SK-N-MC (cell line): ENCODE data around the gene LSR.

Experiments
- DNase-seq: peaks from one replicate; pipeline ENCODE4 v3.0.0-alpha.2; 2011; ENCODE audit warnings: low read depth, low spot score
- H3K27ac ChIP-seq: fragments of 200-600 bp; sonication (generic); 2 replicates; pipeline ENCODE4 v1.5.1; 2016; ENCODE audit warnings: mixed run types
- H3K36me3 ChIP-seq: fragments of 200-600 bp; sonication (generic); 2 replicates; pipeline ENCODE4 v1.6.1; 2017; ENCODE audit warnings: antibody characterized with exemption, low read length, mixed read lengths; ENCODE audit not compliant: insufficient read depth
- H3K4me3 ChIP-seq: fragments of 200-600 bp; sonication (generic); 2 replicates; pipeline ENCODE4 v1.5.1; 2016
- H3K9ac ChIP-seq: fragments of 200-600 bp; sonication (generic); 2 replicates; pipeline ENCODE4 v1.8.0; 2017; ENCODE audit warnings: mixed run types, mixed read lengths; ENCODE audit not compliant: insufficient read length
- H3K9me3 ChIP-seq: fragments of 200-600 bp; sonication (generic); 2 replicates; pipeline ENCODE4 v1.6.1; 2017; ENCODE audit warnings: low read depth, mild to moderate bottlenecking, antibody characterized with exemption, low read length, moderate library complexity, mixed read lengths
- EZH2 ChIP-seq: fragments of 200-600 bp; sonication (generic); IDR thresholded peaks from one replicate; pipeline ENCODE4 v1.6.1; 2017; ENCODE audit warnings: antibody characterized with exemption
- FOXP2 ChIP-seq: optimal IDR thresholded peaks from 2 replicates; pipeline ENCODE3; 2011; ENCODE audit warnings: mild to moderate bottlenecking, moderate library complexity; ENCODE audit not compliant: insufficient read depth; ENCODE audit errors: extremely low read length, control extremely low read depth
- POLR2AphosphoS5 ChIP-seq: IDR thresholded peaks from 2 replicates; pipeline ENCODE4 v1.6.1; 2012; ENCODE audit warnings: mild to moderate bottlenecking, low read depth, low read length, borderline replicate concordance

LSR gene

DNA sequence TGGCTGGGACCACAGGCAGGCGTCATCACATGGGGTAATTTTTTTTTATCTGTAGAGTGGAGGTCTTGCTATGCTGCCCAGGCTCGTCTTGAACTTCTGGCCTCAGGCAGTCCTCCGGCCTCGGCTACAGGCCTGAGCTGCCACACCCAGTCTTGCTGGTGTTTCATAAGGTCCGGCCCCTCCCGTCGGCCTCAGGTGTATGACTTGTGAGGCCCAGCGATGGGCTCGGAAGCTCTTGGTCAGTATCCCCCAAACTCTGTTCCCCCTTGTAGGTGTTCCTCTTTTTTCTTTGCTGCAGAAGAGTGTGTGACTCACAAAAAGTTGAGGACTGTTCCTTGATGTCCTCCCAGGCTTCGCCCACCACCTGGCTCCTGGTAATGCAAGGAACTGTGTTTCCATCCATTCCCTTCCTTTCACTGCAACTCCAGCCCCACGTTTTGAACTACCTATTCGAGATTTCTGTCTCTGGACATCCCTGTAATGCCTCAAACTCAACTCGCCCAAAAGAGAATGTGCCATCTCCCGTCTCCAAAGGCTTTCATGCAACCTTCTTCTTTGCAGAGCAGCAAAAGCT lies 25.0 kb downstream of the LSR start:
- Histone ChIP-seq H3K36me3 (peaks cover 30% of the 10 kb centered on the region; the same call in 1 of the 2 replicates), H3K4me3 (no peak overlapping the region), H3K27ac (no peak overlapping the region), H3K9me3 (no peaks in the 10 kb centered on the region), H3K9ac (no peak overlapping the region)
- DNase-seq = no peak
- TF ChIP-seq FOXP2 = no peak

DNA sequence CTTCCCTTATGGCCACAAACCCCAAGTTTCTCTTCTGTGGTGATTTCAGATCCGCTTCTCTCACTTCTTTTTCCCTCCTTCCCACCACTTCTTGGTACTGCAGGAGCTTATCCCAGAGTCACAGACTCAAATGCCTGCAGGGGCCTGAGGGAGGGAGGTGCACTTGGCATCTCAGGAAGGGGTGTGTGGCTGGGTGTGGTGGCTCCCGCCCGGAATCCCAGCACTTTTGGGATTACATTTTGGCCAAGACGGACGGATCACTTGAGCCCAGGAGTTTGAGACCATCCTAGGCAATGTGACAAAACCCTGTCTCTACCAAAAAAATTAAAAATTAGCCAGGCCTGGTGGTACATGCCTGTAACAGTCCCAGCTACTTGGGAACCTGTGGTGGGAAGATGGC lies 25.5 kb downstream of the LSR start:
- peaks cover 30% of the 10 kb centered on the region; the same call in 1 of the 2 replicates for H3K36me3 ChIP-seq

DNA sequence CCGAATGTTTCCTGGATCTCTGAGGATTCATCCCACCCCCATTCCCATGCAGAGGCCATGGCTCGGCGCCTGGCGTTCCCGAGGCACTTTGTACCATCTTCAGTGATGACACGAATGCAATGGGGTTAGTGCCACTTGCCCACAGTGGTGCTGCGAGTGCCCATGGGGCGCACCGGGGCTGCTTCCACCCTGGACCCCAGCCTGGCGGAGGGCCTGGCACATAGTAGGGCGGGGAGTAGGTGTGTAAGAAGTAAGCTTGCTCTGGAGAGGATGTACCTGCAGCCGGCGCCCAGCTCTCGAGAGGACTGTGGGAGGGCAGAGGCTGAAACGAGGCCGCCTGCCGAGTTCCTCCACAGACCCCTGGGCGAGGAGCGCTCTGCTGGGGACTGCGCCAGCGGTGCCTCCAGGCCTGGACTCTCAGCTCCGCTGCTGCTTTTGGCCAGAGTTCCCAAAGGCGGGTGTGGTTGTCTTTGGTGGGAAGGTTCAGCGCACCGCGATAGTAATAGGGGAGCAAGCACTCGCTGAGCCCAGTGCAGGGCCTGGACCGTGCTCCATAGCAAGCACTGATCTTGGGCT lies 28.0 kb downstream of the LSR start:
- H3K9me3 ChIP-seq = no peaks in the 10 kb centered on the region
- no peak for DNase-seq
- no peak overlapping the region for H3K4me3 ChIP-seq
- peaks cover 14% of the 10 kb centered on the region; the same call in 1 of the 2 replicates for H3K36me3 ChIP-seq
- no peak overlapping the region for H3K27ac ChIP-seq
- TF ChIP-seq POLR2AphosphoS5 (no peak), EZH2 (no peak), FOXP2 (no peak)
- H3K9ac ChIP-seq = no peak overlapping the region

More for the DNA sequence above, 25.5 kb downstream of the LSR start:
- H3K9me3 ChIP-seq = no peaks in the 10 kb centered on the region
- DNase-seq = no peak
- no peak overlapping the region for H3K27ac ChIP-seq
- no peak overlapping the region for H3K9ac ChIP-seq
- H3K4me3 ChIP-seq = no peak overlapping the region
- TF ChIP-seq EZH2 (no peak), FOXP2 (no peak), POLR2AphosphoS5 (no peak)

DNA sequence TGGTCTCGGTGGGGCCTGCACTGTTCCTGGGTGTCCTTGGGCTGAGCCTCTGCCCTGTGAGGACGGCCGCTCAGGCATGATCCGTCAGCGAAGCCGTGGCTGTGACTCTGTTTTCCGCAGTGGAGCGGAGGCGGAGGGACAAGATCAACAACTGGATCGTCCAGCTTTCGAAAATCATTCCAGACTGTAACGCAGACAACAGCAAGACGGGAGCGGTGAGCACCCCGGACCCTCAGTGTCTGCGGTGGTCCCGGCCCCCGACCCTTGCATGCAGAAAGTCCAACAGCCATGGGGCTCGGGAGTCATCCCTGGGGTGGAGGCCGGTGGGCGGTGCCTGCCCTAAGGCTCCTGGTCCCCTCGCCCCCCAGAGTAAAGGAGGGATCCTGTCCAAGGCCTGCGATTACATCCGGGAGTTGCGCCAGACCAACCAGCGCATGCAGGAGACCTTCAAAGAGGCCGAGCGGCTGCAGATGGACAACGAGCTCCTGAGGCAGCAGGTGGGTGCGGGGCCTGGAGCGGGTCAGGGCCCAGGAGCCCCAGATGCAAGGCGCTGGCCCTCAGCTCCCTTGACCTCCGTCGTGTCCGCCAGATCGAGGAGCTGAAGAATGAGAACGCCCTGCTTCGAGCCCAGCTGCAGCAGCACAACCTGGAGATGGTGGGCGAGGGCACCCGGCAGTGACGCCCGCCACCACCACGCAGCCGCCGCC lies 29.9 kb downstream of the LSR start:
- Histone ChIP-seq H3K27ac (no peak overlapping the region), H3K9me3 (no peaks in the 10 kb centered on the region), H3K4me3 (no peak overlapping the region), H3K9ac (no peak overlapping the region), H3K36me3 (peaks cover 3% of the 10 kb centered on the region; the same call in 1 of the 2 replicates)
- no peak for TF ChIP-seq FOXP2
- no peak for TF ChIP-seq EZH2
- TF ChIP-seq POLR2AphosphoS5 = no peak
- no peak for DNase-seq

- Histone ChIP-seq H3K9me3 (no peaks in the 10 kb centered on the region), H3K27ac (no peak overlapping the region), H3K36me3 (no peaks in the 10 kb centered on the region; the same call in 1 of the 2 replicates), H3K9ac (no peak overlapping the region), H3K4me3 (no peak overlapping the region)
- no peak for DNase-seq
- TF ChIP-seq POLR2AphosphoS5 (no peak), EZH2 (no peak), FOXP2 (no peak)
Observed at GRCh38 chr19:35279374-35279773, 30.6 kb downstream of the LSR start.

DNA sequence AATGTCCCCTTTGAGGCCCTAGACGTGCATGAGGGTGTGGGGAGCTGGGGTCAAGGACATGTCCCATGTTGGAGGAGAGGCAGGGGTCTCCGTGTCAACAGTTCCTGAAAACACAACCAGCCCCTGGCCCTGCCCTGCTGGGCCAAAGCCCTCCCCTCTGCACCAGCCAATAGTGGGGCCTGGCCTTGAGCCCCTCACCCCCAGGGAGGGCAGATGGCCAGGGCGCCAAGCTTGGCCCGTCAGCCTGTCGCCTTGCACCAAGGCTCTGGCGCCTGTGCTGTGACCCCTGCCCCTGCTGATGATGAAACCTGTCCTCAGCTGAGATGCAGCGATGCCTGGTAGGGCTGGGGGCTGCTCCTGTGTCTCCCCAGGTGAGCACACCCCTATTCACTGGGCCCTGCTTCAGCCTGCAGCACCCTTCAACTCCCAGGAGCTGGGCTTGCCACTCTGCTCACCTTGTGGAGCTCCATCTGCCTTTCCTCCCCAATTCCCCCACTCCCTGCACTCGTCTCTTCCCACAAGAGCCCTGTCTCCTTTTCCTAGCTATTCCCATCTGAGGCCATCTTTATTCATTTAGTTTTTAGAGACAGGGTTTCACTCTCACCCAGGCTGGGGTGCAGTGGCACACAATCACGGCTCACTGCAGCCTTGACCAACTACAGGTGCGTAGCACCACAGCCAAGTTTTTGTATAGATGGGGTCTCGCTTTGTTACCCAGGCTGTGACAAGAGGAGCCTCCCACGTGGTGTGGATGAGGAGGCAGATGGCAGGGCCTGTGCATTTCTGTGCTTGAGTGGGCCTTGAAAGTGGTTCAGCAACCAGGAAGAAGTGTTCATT lies 31.4 kb downstream of the LSR start:
- H3K36me3 ChIP-seq = no peaks in the 10 kb centered on the region; the same call in 1 of the 2 replicates
- DNase-seq = no peak
- H3K27ac ChIP-seq = no peak overlapping the region
- H3K9me3 ChIP-seq = no peaks in the 10 kb centered on the region
- H3K9ac ChIP-seq = no peak overlapping the region
- no peak overlapping the region for H3K4me3 ChIP-seq
- TF ChIP-seq EZH2 = no peak
- TF ChIP-seq FOXP2 = no peak
- TF ChIP-seq POLR2AphosphoS5 = no peak

DNA sequence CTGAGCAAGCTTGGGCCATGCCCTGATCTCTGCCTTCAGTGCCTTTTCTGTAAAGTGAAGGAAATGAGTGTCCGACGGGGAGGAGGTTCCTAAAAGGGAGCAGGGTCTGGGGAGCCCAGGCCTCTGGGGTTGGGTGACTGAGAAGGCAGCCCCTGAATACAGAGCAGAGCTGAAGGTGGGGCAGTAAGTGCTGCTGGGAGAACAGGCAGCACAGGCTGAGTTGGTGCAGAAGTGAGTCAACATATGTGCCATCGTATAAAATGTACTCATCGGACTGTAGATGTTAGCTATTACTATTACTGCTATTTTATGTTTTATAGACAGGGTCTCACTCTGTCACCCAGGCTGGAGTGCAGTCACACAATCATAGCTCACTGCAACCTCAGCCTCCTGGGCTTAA lies 32.5 kb downstream of the LSR start:
- no peak for DNase-seq
- Histone ChIP-seq H3K4me3 (no peak overlapping the region), H3K9ac (no peak overlapping the region), H3K27ac (no peak overlapping the region), H3K36me3 (no peaks in the 10 kb centered on the region; the same call in 1 of the 2 replicates), H3K9me3 (no peaks in the 10 kb centered on the region)
- no peak for TF ChIP-seq EZH2
- no peak for TF ChIP-seq POLR2AphosphoS5
- no peak for TF ChIP-seq FOXP2
